Fibroblast of the conjunctiva (primary cell): ENCODE results near the gene MIER3.

ENCODE experiments used
- DNase-seq: peaks from one replicate; pipeline ENCODE4 v3.0.0-alpha.2; 2010; ENCODE audit warnings: low read depth

MIER3 gene

DNA sequence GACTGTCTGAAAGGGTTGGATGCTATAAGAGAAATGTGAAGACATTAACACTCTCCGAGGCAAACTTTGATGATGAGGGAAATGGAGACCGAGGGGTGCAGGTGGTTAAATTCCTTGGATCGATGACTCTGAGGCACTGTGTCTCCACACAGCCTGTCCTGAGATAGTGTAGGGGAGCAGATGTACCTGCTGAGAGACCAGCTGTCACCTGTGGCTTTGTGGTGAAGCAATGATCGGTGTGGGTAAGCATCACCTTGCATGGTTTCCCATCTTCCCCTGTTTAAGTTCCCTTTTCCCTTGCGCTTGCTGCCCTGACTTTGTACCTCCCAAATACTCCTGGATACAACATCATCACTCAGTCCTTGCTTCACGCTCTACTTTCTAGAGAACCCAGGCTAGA lies 9.8 kb upstream of the MIER3 start:
- DNase-seq, result no peak

DNA sequence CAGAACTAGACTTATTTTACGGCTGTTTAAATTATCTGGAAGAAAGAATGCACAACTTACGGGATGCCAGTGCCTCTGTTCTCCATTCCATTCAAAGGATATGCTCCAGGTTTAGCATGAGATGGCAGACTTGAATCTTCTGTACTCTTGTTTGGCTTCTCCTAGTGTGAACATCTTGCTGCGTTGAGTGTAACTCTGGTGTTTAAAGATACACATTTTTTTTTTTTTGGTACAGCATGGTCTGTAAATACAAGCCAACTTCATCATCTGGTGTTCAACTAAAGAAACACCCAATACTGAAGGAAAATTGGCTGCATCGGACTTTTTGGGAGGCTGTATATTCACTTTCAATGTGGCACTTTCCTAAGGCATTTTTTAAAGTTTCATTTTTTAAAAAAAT lies 7.4 kb upstream of the MIER3 start:
- no peak for DNase-seq

DNA sequence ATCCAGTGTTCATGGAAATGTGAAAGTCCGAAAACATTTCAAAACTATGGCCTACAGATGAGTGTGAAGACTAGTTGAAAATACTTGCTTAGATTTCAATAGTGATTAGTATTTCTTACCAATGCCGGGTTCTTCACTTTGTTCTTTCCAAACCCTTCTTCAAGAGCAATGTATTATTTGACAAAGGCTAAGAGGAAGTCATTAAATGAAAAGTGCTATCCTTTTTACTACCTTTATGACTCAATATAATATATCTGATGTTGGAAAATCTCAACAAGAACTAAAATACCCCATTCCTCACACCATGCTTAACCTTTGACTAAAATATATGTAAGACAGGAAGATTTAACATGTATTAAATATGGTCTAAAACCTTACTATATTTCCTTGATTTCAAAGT lies 6.7 kb upstream of the MIER3 start:
- DNase-seq, result no peak

DNA sequence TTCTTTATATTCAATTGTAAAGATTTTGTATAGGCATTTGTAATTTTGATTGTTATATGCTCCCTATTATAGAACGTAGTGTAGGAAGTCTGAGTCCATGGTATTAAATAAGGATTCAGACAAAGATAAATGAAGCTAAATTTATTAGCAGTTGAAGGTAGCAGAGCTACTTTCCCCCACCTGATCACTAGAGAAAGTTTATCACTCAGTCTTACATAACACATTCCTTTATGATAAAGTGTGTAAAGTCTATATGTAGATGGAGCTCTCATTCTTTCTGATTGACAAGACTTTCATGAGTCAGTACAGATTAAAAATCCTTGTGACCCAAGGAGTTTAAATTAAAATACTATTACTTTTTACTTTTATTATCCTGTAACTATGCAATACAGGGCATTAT lies 2.3 kb upstream of the MIER3 start:
- DNase-seq, result no peak

DNA sequence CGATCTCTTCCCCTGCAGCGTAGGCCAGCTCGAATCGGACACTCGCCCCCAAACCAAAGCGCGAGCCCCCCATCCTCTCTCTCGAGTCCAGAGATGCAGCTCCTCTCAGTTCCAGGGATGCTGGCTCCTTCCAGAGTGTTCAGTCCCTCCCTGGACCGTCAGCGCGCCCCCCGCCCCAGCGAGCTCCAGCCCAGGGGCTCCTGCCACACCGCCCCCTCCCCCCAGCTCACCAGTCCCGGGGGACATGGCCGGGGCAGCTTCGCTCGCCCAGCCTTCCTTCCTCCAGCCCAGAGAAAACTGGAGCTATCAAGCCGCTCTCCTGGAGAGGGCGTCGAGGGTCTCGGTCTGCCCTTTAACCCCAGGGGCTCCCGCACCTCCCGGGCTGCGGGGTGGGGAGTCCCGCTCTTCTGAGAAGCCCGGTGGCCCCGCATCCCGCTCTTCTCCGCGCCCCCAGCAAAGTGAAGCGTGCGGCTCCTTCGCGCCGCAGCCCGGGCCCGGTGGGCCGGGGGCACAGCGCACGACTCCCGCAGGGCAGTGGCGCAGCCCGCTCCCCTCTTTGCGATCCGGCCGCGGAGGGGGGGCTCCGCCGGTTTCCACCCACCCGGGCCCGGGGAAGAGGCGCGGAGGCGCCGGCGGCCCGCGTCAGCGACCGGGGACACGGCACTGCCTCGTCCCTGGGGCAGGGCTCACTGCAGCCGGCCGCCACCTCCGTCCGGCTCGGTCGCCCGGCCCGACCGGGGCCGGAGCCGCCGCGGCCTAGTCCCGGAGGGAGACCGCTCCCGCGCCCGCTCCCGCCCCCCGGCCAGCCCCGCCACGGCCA lies 587 bp downstream of the MIER3 start:
- DNase-seq, result no peak

DNA sequence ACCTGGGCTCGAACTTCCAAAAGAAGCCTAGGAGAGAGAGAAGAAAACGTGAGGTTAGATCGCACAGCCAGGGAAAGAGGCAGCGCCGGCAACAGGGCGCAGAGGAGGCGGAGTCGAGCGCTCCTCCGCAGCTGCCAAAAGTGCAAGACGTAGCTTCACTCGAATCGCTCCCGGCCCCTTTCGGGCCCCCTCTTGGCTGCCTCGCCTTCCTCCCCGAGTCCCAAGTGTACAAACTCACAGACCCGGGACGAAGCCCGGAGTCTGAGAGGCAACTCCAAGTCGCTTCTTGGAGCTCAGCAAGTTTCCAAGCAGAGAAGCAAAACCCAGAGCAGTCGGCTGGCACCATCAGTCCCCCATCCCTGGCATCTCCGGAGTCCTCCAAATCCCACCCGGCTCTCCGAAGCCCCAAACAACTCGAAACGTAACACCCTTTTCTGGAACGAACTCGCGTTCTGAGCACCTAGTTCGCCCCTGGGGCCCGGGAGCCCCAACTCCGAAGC lies 1.2 kb downstream of the MIER3 start:
- peak; percentile 67 for DNase-seq

DNA sequence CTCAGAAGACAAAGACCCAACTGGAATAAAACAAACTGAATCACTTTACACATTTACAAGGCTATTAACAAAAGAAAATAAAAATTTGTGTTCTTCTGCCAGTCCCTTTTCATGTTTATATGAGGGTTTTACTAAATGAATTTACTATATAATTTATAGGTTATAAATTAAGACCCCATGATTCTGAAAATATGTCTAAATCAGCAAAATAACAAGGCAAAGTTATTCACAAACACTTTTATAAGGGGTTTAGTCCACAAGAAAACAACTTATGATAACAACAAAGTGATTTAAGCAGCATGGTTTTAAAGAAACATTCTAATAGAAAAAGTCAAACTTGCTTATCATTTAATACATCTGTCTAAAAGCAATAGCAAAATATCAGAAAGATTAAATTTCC lies 4.9 kb downstream of the MIER3 start:
- no peak for DNase-seq

DNA sequence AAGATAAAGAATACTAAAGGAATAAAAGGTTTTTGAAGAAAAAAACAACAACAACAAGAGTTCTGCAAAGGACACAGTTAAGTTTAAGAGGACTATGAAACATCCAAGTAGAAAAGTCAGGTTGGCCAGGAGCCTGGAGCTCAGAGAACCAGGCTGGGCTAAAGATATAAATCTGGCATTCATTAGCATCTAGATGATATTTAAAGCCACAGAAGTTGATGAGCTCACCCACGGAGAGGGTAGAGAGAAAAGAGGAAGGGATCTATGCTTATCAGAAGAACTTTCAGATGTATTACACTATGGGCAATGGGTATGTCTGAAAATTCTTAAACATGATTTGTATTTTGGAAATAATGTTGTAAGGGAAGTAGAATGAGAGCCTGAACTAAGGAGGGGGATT lies 9.9 kb downstream of the MIER3 start:
- peak; percentile 57 for DNase-seq

DNA sequence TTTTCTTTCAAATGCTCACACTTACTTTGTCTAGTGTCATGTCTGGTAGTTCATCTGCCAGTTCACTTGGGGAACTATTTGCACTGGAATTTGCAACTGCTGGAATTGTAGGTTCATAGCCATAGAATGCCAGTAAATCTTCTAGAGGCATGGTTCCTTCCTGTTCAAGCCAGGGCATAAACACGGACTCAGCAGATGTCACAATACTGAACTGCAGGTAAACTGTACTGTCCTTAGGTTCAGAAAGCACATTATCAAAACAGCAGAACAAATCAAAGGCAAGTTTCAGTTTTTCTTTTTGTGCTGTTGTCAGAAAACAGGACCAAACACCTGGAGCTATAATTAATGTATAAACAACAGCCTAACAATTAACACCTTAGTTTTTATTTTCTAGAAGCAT lies 13.1 kb downstream of the MIER3 start:
- DNase-seq, result no peak

DNA sequence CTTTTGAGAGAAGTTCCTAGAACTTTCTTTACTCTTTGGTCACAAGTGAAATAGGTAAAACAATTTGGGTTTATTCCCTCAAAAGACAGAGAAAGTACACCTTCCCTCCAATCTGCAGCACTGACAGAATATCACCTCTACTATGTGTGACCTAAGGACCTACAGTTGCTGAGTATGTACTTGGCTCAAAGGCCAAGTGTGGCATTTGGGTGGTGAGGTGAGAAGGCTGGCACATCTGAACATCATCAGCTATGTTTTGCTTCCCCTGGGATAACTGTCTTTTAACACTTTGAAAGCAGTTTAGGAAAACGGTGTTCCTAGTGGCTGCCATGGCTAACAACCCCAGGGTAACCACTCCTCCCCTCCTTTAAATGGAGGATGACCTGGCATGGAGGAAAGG lies 17.6 kb downstream of the MIER3 start:
- DNase-seq, result no peak

DNA sequence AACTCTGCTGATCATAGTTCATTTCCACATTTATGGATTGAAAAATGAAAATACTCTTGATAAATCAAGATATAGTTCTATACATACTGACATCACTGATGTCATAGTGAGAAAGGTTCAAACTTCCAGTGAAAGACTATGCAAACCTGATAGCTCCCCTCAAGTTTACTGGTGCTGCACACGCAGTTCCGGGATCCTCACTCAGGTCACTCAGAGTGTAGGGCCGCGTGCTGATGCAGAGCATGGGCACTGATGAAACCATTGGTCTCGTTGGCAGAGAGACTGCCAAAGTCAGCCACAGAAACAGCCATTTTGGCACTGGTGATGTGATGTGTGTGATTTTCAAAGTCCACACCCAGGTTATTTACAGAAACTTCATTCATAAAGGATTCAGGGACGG lies 29.0 kb downstream of the MIER3 start:
- no peak for DNase-seq

DNA sequence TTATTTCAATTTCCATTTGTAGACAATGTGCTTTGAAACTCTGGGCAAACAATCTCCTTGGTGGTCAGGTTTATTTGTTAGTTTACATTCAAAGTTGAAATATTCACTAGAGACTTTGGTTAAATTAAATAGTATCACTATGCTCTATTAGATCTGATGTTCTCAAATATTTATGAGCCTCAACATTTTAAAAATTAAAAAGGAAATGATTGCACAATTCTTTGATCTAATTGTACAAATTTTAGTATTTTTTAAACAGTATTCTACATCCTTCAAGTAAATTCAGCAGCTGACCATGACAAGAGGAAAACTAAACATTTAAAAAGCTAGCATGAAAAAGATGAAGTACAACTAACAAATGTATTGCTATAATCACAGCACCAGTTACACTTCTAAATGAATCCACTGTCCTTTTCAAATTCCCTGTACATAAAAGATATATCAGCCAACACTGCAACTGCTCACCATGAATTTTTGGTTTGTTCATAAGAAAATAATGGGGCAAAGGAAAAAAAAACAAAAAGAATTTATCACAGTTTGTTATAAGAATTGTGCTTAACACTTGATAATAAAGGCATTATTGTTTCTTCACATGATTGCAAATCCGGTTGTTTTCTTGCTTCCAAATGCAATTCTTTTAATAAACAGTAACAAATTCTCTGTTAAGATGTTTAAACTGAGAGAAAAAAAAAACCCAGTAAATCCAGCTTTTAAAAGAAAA lies 31.8 kb downstream of the MIER3 start:
- no peak for DNase-seq

DNA sequence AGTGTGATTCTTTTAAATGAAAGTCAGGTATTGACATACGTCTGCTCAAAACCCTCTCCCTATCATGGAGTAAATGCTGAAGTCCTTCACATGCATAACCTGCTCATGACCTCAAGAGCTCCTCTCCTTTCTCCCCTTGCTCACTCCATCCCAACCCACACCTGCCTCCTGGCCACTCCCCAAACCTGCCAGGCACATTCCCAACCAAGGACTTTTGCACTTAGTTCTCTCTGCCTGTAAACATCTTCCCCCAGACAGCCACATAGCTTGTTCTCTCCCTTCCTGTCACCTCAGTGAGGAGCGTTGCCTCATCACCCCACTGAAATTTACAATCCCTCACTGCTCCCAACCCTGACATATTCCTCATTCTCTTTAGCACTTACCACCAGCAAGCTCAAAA lies 33.9 kb downstream of the MIER3 start:
- DNase-seq, result no peak

DNA sequence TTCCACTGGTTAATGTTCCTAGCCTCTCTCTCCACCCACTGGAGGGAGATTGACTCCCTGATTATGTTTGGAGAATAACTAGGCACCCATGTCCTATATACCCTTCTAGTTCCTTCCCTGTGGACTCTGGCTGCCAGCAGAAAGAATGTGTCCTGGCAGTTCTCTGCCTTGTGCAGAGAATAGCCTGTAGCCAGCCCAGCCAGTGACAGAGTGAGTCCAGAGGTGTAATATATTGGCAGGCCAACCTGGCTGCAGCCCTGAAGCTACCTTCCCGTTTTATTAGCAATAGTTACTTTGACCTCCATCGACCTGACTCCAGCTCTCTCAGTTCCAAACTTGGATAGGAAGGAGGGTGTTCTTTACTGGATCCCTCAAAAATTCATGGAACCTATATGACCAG lies 34.4 kb downstream of the MIER3 start:
- no peak for DNase-seq

DNA sequence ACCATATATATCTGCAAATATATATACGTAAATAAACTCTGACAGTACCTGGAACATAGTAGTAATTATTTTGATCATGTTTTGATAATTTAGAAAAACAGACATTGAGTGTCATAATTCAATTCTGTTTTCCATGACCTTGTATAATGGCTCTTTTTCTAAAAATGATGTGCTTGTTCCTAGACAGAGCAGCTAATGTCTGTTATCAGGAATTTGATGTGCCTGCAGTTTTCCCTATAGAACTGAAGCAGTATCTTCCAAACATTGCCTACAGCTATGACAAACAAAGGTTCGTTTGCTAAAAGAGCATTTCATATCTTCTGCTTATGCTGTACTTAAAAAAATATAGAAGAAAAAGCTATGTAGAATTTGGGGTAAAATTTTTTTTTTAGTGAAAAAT lies 37.2 kb downstream of the MIER3 start:
- no peak for DNase-seq

DNA sequence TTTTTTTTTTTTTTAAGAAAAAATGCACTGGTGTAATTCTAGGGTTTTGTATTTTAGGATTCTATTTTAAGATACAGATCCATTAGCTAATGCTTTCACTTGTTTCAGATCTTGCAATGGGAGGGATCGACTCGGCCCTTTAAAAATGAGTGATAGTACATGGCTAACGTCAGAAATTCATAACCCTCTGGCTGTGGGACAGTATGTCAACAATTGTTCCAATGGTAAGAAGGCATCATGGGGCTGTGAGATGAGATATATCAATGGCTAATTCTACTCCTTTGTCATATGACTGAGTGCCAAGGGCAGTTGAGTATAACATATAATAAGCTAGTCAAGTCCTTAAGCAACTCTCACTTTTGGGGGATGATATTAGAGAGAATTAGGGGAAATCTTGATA lies 38.2 kb downstream of the MIER3 start:
- DNase-seq, result no peak

DNA sequence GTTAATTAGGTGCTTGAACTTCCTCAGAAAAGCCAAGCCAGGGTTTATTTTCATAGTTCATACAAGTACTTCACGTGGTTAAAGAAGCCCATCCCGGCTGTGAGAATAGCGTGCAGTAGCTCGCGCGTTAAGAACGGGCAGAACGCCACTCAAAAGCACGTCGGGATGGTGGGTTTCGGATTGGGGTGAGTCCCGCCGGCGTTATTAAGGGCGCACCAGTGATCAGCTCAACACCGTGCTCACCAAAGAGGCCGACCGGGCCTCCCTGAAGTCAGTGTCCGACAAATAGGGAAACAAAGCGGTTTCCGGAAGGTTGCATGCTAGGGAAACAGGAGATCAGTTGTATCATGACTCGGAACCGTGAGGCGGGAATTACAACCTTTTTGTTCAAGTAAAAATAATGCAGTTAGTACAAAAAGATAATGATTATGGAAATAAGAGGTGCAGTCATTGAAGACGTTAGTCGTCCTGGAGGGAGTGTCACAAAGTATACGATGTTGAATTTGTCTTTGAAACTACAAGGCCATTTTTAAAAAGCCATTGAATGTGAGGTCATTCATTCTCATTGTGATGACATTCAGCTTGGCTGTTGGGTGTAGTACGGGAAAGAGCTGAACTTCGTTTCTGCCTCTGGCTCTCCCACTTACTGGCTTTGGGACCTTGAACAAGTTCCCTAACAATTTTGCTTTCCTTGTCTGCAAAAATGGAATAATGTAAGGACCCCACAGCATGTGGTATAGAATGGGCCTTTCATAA lies 41.5 kb downstream of the MIER3 start:
- DNase-seq, result peak; percentile 3

DNA sequence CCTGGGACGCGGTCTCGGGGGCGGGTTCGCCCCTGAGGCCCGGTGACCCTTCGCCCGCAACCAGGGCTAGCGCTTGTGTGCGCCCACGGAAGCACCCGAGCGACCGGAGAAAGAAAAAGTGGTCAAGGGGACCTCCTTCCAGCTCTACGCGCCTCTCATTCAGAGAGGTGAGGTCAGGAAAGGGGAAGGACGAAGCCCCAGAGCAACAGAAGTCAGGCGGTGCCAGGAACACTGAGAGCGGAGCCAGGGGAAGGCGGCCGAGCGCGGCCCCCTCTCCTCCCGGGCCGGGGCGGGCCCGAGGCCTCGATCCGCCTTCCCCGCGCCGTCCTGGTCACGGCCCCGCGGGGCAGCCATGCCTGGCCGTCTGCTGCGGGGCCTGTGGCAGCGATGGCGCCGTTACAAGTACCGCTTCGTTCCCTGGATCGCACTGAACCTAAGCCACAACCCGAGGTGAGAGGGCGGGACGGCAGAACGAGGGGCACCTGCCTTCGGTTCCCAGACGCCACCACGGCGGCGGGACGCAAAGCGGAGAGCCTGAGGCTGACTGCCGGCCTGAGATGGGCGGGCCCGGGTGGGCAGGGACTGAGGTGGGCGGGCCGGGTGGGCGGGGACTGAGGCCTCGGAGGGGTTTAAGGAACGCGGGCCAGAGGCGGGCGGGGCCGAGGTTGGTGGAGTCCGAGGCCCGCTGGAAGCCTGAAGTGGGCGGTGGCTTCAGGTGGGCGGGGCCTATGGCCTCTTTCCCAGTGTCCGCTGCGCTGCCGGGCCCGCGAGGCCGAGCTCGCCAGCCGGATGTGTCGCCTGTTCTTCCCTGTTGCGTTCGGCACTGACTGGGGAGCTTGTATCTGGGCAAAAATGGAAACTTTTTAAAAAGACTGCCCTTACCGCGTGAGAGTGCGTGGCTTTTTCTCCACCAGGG lies 42.4 kb downstream of the MIER3 start, which contains the start of gene SETD9:
SETD9 (plus strand) TSS at position 303 of the 916 bp plus-strand sequence; CDS start at position 353, 50 bp downstream.
- peak; percentile 94 for DNase-seq

DNA sequence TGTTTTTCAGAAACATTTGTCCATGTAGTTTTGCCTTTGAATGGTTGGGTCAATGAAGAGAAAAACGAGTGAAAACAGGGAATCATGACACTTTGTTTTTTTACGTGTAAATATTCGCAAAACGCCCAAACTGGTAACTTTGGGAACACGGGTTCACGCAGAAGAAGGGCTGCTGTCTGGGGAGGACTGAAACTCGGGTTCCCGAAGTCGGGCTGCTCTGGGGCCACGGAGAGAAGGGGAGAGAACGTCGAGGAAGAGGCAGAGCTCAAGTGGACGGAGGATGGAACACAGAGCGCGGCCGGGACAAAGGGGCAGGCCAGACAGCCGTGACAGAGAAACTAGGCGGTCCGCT lies 43.0 kb downstream of the MIER3 start:
- no peak for DNase-seq

DNA sequence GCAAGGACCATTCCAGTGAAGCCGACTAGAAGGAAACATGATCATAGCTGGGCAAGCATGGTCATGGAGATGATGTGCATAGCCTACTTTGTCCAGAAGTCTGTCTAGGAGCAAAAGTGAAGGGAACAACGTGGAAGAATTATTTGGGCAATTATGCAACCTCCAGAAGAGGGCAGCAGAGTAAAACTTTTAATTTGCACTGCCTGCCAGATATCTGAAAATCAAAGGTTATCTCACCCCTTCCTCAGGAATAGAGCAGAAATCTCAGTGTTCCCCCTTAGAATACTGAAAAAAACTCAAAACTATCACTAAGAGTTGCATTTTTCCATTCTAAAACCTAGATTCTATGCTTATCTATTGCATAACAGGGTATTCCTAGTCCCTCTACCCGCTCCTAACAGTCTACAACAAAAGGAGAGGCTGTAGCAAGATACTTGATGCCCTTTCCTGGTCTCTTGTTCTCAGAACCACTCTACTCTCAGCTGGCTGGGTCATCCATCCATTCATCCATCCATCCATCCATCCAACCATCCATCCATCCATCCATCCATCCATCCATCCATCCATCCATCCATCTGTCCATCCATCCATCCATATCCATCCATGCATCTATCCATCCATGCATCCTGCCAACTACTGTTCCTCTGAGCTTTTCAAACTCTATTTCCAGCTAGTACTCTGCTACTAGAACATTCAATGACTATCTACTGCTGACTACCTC lies 50.9 kb downstream of the MIER3 start:
- peak; percentile 32 for DNase-seq

DNA sequence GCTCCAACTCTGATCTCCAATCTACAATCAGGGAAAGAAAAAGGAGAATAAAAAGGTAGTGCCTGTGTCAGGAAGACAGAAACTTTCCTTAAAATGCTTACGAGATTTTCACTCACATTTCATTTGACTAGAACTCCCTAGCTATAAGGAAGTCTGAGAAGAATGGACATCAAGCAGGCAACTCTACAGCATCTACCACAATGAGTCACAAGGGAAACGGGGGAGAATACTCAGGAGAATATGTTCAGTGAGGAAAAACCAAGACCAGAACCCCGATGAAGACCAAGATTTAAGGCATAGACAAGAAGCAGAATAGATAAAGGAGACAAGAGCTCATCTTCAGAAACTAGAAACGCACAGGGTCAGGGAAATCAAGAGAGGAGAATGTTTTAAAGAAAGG lies 51.5 kb downstream of the MIER3 start:
- DNase-seq, result no peak
